Endodermal cell (in vitro differentiated cells): ENCODE results near the gene C17orf100. TPM values are rescaled to one million over a fixed set of nuclear protein-coding genes. Genes with fewer than 3 reads are reported as not detected.
A peak's percentile ranks its signal among the peaks of the same experiment; 100 is the strongest.

Experiments used
- DNase-seq: peaks from one replicate; pipeline ENCODE4 v3.0.0-alpha.2; 2017
- H3K27ac ChIP-seq: 2 replicates; pipeline ENCODE4 v1.5.1; 2013; ENCODE audit warnings: mild to moderate bottlenecking, low read depth, low read length, moderate library complexity
- H3K27me3 ChIP-seq: 2 replicates; pipeline ENCODE4 v1.6.1; 2013; ENCODE audit warnings: mild to moderate bottlenecking, low read length, moderate library complexity; ENCODE audit not compliant: insufficient read depth, control insufficient read depth, poor library complexity, severe bottlenecking
- H3K36me3 ChIP-seq: 2 replicates; pipeline ENCODE4 v1.7.0; 2013; ENCODE audit warnings: mild to moderate bottlenecking, low read length, moderate library complexity; ENCODE audit not compliant: control insufficient read depth, insufficient read depth
- H3K4me1 ChIP-seq: one replicate; pipeline ENCODE4 v1.7.0; 2013; ENCODE audit warnings: low read length; ENCODE audit not compliant: control insufficient read depth, insufficient read depth
- H3K4me3 ChIP-seq: 2 replicates; pipeline ENCODE4 v1.5.1; 2013; ENCODE audit warnings: mild to moderate bottlenecking, low read length, moderate library complexity
- H3K9ac ChIP-seq: 2 replicates; pipeline ENCODE4 v1.6.1; 2013; ENCODE audit warnings: mild to moderate bottlenecking, low read length, moderate library complexity; ENCODE audit not compliant: poor library complexity, severe bottlenecking; ENCODE audit errors: extremely low read depth
- H3K9me3 ChIP-seq: 2 replicates; pipeline ENCODE4 v1.6.1; 2013; ENCODE audit warnings: mild to moderate bottlenecking, low read length, moderate library complexity; ENCODE audit not compliant: control insufficient read depth
- H3K27ac Mint-ChIP-seq: 2 replicates; pipeline ENCODE4 v1.8.0; 2020; ENCODE audit warnings: mixed read lengths
- H3K27me3 Mint-ChIP-seq: 2 replicates; pipeline ENCODE4 v1.8.0; 2021; ENCODE audit warnings: mild to moderate bottlenecking, mixed read lengths; ENCODE audit not compliant: insufficient read depth
- H3K36me3 Mint-ChIP-seq: 2 replicates; pipeline ENCODE4 v1.8.0; 2020; ENCODE audit warnings: low read depth, mixed read lengths
- H3K4me1 Mint-ChIP-seq: 2 replicates; pipeline ENCODE4 v1.8.0; 2020; ENCODE audit warnings: mixed read lengths
- H3K4me3 Mint-ChIP-seq: 2 replicates; pipeline ENCODE4 v1.8.0; 2020; ENCODE audit warnings: mild to moderate bottlenecking, moderate library complexity, mixed read lengths
- H3K9me3 Mint-ChIP-seq: 2 replicates; pipeline ENCODE4 v1.8.0; 2020; ENCODE audit warnings: mild to moderate bottlenecking, mixed read lengths
- WGBS, 2 experiments: methylation state at CpG; one replicate each; pipeline versions ENCODE4 v1.1.5 to v1.1.7; 2013; ENCODE audit warnings: missing lambda C conversion rate in 2 of 2, mixed read lengths in 1 of 2; ENCODE audit not compliant: insufficient coverage in 1 of 2, insufficient read length in 1 of 2; 5-methylcytosine and 5-hydroxymethylcytosine counted together
- total RNA-seq, 2 donors: library from RNA; stranded (reverse); fragmentation: NEBNext Ultra II Directional in 1 of 2; extraction: Animal tissue kit (Norgen Biotek cat#: 25700) in 1 of 2; gene quantifications; 2 replicates in 1 of 2; 3 replicates in 1 of 2; pipeline ENCODE4 v1.2.1, GENCODE V29; 2021
- TF ChIP-seq, protein P1 (sequence below): fragments of 200-600 bp; sonication (generic); conservative IDR thresholded peaks from 2 replicates; pipeline ENCODE4 v1.5.0; 2021; ENCODE audit warnings: antibody characterized with exemption, mild to moderate bottlenecking

C17orf100 gene
- total RNA-seq, 2 donors from 2014 or later: 2.7 to 3.0 TPM

DNA sequence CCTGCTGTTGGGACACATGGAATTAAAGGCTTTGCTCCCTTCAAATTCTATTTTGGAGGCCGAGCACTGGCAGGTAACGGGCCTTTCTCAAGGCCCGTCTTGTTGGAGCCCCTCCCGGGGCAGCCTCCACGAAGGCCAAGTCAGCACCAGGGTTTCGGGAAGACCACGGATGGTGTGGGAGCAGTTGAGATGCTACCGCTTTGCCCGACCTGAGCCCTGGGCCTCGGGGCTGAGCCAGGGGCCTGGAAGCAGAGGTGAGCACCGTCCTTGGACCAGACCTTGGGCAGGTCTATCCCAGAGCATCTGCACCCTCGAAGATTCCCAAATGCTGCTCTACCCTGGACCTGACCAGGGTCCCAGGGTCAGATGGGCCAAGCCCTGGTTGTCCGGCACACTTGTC lies 23.0 kb downstream of the C17orf100 start:
- no peak overlapping the region for H3K27ac Mint-ChIP-seq
- 93 to 96% methylated on average over 9 to 13 of the region's 13 CpGs for WGBS, 2 experiments

DNA sequence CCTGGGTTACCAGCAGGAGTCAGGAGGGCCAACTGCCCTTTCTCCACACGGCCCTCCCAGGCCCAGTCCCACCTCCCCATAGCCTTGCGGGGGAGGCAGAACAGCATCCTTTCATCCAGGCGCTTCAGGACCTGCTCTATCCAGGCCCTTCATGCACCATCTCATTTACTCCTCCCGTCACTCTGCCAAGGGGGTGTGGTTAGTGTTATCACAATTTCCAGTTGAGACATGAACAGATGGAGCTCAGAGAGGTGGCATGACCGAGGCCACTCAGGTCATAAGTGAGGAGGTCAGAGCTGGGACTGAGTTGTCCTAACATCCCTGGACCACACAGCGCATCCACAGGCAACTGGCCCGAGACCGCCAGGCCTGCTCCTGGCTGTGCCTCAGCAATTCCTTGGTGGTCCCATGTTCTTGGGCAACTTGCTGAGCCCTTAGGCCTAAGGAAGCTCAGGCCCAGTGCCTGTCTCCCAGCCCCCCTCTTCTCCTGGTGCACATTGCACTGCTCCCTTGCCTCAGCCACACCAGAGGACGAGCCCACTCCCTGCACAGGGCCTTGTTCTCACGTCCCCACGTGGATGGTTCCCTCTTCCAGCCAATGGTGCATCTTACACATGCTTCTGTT lies 23.8 kb downstream of the C17orf100 start:
- H3K27ac Mint-ChIP-seq: no peak overlapping the region
- no peaks in the 10 kb centered on the region for H3K9me3 Mint-ChIP-seq
- H3K27me3 Mint-ChIP-seq: peaks cover 3% of the 10 kb centered on the region
- H3K36me3 Mint-ChIP-seq: no peaks in the 10 kb centered on the region
- TF ChIP-seq, protein P1, sequence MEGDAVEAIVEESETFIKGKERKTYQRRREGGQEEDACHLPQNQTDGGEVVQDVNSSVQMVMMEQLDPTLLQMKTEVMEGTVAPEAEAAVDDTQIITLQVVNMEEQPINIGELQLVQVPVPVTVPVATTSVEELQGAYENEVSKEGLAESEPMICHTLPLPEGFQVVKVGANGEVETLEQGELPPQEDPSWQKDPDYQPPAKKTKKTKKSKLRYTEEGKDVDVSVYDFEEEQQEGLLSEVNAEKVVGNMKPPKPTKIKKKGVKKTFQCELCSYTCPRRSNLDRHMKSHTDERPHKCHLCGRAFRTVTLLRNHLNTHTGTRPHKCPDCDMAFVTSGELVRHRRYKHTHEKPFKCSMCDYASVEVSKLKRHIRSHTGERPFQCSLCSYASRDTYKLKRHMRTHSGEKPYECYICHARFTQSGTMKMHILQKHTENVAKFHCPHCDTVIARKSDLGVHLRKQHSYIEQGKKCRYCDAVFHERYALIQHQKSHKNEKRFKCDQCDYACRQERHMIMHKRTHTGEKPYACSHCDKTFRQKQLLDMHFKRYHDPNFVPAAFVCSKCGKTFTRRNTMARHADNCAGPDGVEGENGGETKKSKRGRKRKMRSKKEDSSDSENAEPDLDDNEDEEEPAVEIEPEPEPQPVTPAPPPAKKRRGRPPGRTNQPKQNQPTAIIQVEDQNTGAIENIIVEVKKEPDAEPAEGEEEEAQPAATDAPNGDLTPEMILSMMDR: no peak
- 81 to 85% methylated on average over 7 to 11 of the region's 11 CpGs for WGBS, 2 experiments
- H3K4me1 Mint-ChIP-seq: peaks cover 8% of the 10 kb centered on the region
- H3K9ac ChIP-seq: no peak overlapping the region
- no peaks in the 10 kb centered on the region for H3K27me3 ChIP-seq
- DNase-seq: peak; percentile 40
- H3K36me3 ChIP-seq: no peaks in the 10 kb centered on the region
- no peaks in the 10 kb centered on the region for H3K4me1 ChIP-seq
- H3K4me3 ChIP-seq: no peak overlapping the region
- H3K9me3 ChIP-seq: no peaks in the 10 kb centered on the region
- no peak overlapping the region for H3K4me3 Mint-ChIP-seq
- H3K27ac ChIP-seq: no peak overlapping the region

More for the DNA sequence above, 23.0 kb downstream of the C17orf100 start:
- Mint-ChIP-seq H3K4me1 (peaks cover 8% of the 10 kb centered on the region), H3K27me3 (peaks cover 3% of the 10 kb centered on the region), H3K9me3 (no peaks in the 10 kb centered on the region), H3K36me3 (no peaks in the 10 kb centered on the region), H3K4me3 (no peak overlapping the region)
- H3K27ac ChIP-seq: no peak overlapping the region
- TF ChIP-seq, protein P1: no peak
- no peak for DNase-seq
- H3K27me3 ChIP-seq: no peaks in the 10 kb centered on the region
- no peak overlapping the region for H3K4me3 ChIP-seq
- no peaks in the 10 kb centered on the region for H3K4me1 ChIP-seq
- H3K9me3 ChIP-seq: no peaks in the 10 kb centered on the region
- H3K36me3 ChIP-seq: no peaks in the 10 kb centered on the region
- H3K9ac ChIP-seq: no peak overlapping the region

DNA sequence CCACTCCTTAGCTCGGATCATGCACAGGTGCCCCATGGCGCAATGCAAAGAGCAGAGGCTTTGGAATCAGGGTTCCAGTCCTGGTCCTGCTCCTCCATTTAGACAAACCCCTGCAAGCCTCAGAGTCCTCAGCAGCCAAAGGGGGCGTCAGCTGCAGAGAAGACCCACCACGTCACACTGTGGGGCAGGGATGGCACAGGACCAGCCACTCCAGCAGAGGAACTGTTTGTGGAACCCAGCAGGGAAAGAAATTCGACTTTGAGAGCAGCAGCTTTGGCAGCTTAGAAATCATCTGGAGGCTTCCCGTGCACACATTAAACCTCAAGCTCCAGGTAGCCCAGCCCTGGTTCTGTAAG lies 25.2 kb downstream of the C17orf100 start:
- Histone ChIP-seq H3K4me1 (no peaks in the 10 kb centered on the region), H3K9me3 (no peaks in the 10 kb centered on the region), H3K4me3 (no peak overlapping the region), H3K36me3 (no peaks in the 10 kb centered on the region), H3K9ac (no peak overlapping the region), H3K27ac (no peak overlapping the region), H3K27me3 (no peaks in the 10 kb centered on the region)
- H3K27me3 Mint-ChIP-seq: peaks cover 3% of the 10 kb centered on the region
- H3K27ac Mint-ChIP-seq: no peak overlapping the region
- DNase-seq: peak; percentile 46
- TF ChIP-seq, protein P1: no peak
- no peak overlapping the region for H3K4me3 Mint-ChIP-seq
- 82 to 85% methylated on average over 4 to 6 of the region's 6 CpGs for WGBS, 2 experiments
- H3K36me3 Mint-ChIP-seq: no peaks in the 10 kb centered on the region
- H3K9me3 Mint-ChIP-seq: no peaks in the 10 kb centered on the region
- peaks cover 8% of the 10 kb centered on the region for H3K4me1 Mint-ChIP-seq
